CD14-positive monocyte (primary cell): Measurements from ENCODE around the gene PBX3. TPM values are rescaled to one million over a fixed set of nuclear protein-coding genes. Genes with fewer than 3 reads are reported as not detected.

Experiments used
- DNase-seq, 3 donors: peaks; one replicate each; pipeline ENCODE4 v3.0.0-alpha.2; 2011 to 2022
- H2AFZ ChIP-seq: 2 replicates; pipeline ENCODE4 v1.6.0; 2012; ENCODE audit warnings: mild to moderate bottlenecking, low read depth, low read length, inconsistent platforms; ENCODE audit not compliant: insufficient read depth, poor library complexity, severe bottlenecking
- H3K27ac ChIP-seq, 2 donors: 1 replicate in 1 of 2; 2 replicates in 1 of 2; pipeline ENCODE4 v1.5.1; 2012 to 2013; ENCODE audit warnings: low read length in 2 of 2, control low read depth in 1 of 2, inconsistent platforms in 1 of 2, low read depth in 1 of 2, mild to moderate bottlenecking in 1 of 2
- H3K27me3 ChIP-seq, 2 donors: one replicate each; pipeline versions ENCODE4 v1.6.0 to v1.6.1; 2011 to 2013; ENCODE audit warnings: low read length in 2 of 2; ENCODE audit not compliant: control insufficient read depth in 2 of 2, insufficient read depth in 2 of 2
- H3K36me3 ChIP-seq, 2 donors: replicated peaks in 1 of 2; 1 replicate in 1 of 2; 2 replicates in 1 of 2; pipeline versions ENCODE4 v1.5.1 to v1.6.1; 2012 to 2013; ENCODE audit warnings: low read length in 2 of 2, control low read depth in 1 of 2, inconsistent platforms in 1 of 2, mild to moderate bottlenecking in 1 of 2; ENCODE audit not compliant: insufficient read depth in 2 of 2, control insufficient read depth in 1 of 2
- H3K4me1 ChIP-seq, 2 donors: 1 replicate in 1 of 2; 2 replicates in 1 of 2; pipeline versions ENCODE4 v1.5.1 to v1.6.1; 2012 to 2013; ENCODE audit warnings: low read length in 2 of 2, control low read depth in 1 of 2, inconsistent platforms in 1 of 2, mild to moderate bottlenecking in 1 of 2, moderate library complexity in 1 of 2; ENCODE audit not compliant: insufficient read depth in 2 of 2, control insufficient read depth in 1 of 2
- H3K4me2 ChIP-seq: replicated peaks from 2 replicates; pipeline ENCODE3; 2012; ENCODE audit warnings: low read length, moderate library complexity, mild to moderate bottlenecking; ENCODE audit not compliant: poor library complexity, severe bottlenecking; ENCODE audit errors: extremely low read depth
- H3K4me3 ChIP-seq, 3 experiments: fragments of 200-600 bp in 1 of 3; sonication (generic) in 1 of 3; replicated peaks in 1 of 3; 1 replicate in 2 of 3; 2 replicates in 1 of 3; pipeline ENCODE4 v1.5.1; 2011 to 2013; ENCODE audit warnings: low read length in 3 of 3, mild to moderate bottlenecking in 3 of 3, control low read depth in 2 of 3, low read depth in 2 of 3, inconsistent platforms in 1 of 3, moderate library complexity in 1 of 3
- H3K79me2 ChIP-seq: 2 replicates; pipeline ENCODE4 v1.6.0; 2012; ENCODE audit warnings: mild to moderate bottlenecking, control low read depth, inconsistent platforms, low read length, moderate library complexity; ENCODE audit not compliant: insufficient read depth
- H3K9ac ChIP-seq: 2 replicates; pipeline ENCODE4 v1.6.0; 2017; ENCODE audit warnings: low read length, mild to moderate bottlenecking; ENCODE audit not compliant: insufficient read depth, poor library complexity, severe bottlenecking
- H3K9me3 ChIP-seq, 2 donors: replicated peaks in 1 of 2; 1 replicate in 1 of 2; 2 replicates in 1 of 2; pipeline versions ENCODE4 v1.5.1 to v1.6.1; 2012 to 2013; ENCODE audit warnings: low read length in 2 of 2, control low read depth in 1 of 2; ENCODE audit not compliant: control insufficient read depth in 1 of 2, insufficient read depth in 1 of 2
- H4K20me1 ChIP-seq: 2 replicates; pipeline ENCODE4 v1.6.0; 2012; ENCODE audit warnings: mild to moderate bottlenecking, low read length, control low read depth, moderate library complexity; ENCODE audit not compliant: insufficient read depth
- H3K27ac Mint-ChIP-seq, 7 donors: one replicate each; pipeline ENCODE4 v1.8.0; 2020; ENCODE audit warnings: mild to moderate bottlenecking in 7 of 7, mixed read lengths in 7 of 7, moderate library complexity in 6 of 7, inconsistent platforms in 2 of 7
- H3K27me3 Mint-ChIP-seq, 3 donors: one replicate each; pipeline ENCODE4 v1.8.0; 2021 to 2022; ENCODE audit warnings: low read depth in 3 of 3, mild to moderate bottlenecking in 3 of 3, mixed read lengths in 3 of 3, moderate library complexity in 3 of 3, inconsistent platforms in 1 of 3
- H3K36me3 Mint-ChIP-seq, 2 donors: one replicate each; pipeline ENCODE4 v1.8.0; 2020; ENCODE audit warnings: mixed read lengths in 2 of 2, inconsistent platforms in 1 of 2, mild to moderate bottlenecking in 1 of 2
- H3K4me1 Mint-ChIP-seq: one replicate; pipeline ENCODE4 v1.8.0; 2020; ENCODE audit warnings: mild to moderate bottlenecking, mixed read lengths
- H3K4me3 Mint-ChIP-seq, 2 donors: one replicate each; pipeline ENCODE4 v1.8.0; 2020; ENCODE audit warnings: mild to moderate bottlenecking in 2 of 2, mixed read lengths in 2 of 2, moderate library complexity in 1 of 2
- H3K9me3 Mint-ChIP-seq, 7 donors: one replicate each; pipeline ENCODE4 v1.8.0; 2020 to 2022; ENCODE audit warnings: mixed read lengths in 7 of 7, mild to moderate bottlenecking in 6 of 7, moderate library complexity in 6 of 7, inconsistent platforms in 2 of 7
- CTCF ChIP-seq: fragments of 200-600 bp; IDR thresholded peaks from one replicate; pipeline ENCODE4 v1.8.0; 2022; ENCODE audit warnings: antibody characterized with exemption, mild to moderate bottlenecking
- WGBS: methylation state at CpG from one replicate; pipeline ENCODE4 v1.1.5; 2013; ENCODE audit warnings: missing lambda C conversion rate; ENCODE audit not compliant: insufficient coverage; 5-methylcytosine and 5-hydroxymethylcytosine counted together
- intact Hi-C, 2 donors: fragments of 100-400 bp; cut with micrococcal nuclease; formaldehyde crosslinking; loops; one replicate each; pipeline versions ENCODE4 v1.15.0 to v1.15.1; 2023
- polyA plus RNA-seq, 3 donors: library from polyadenylated mRNA; depleted of rRNA in 1 of 3; unstranded in 2 of 3; stranded (reverse) in 1 of 3; fragments of 300-500 nt in 2 of 3; fragments of >200 nt in 1 of 3; fragmentation: Illumina TruSeq in 2 of 3; gene quantifications; 1 replicate in 2 of 3; 2 replicates in 1 of 3; pipeline ENCODE4 v1.2.3, GENCODE V29; 2012 to 2021

Gene PBX3
- polyA plus RNA-seq, 3 donors: 6.6 to 22.7 (median 7.1) TPM

- intact Hi-C loops: loop anchor here in 1 of 2 donors (10.0 kb wide), 1 partner anchor 45 kb away; no protein-coding TSS in a partner anchor
- Histone ChIP-seq H4K20me1 (peaks cover 63% of the 10 kb centered on the region), H3K9me3 (no peaks in the 10 kb centered on the region), H2AFZ (no peak overlapping the region), H3K9ac (no peak overlapping the region), H3K27me3 (no peaks in the 10 kb centered on the region), H3K4me1 (peaks cover 3 to 6% of the 10 kb centered on the region in 2 donors), H3K4me2 (no peak overlapping the region), H3K4me3 (no peak overlapping the region), H3K27ac (no peak overlapping the region), H3K79me2 (peaks cover 89% of the 10 kb centered on the region), H3K36me3 (peaks cover 0 to 7% of the 10 kb centered on the region in 2 donors)
- no peaks in the 10 kb centered on the region for H3K27me3 Mint-ChIP-seq
- WGBS: 100% methylated on average over 1 of the region's 3 CpGs
- TF ChIP-seq CTCF: no peak
- DNase-seq: no peak
- peaks cover 9 to 12% of the 10 kb centered on the region in 2 donors for H3K36me3 Mint-ChIP-seq
- no peaks in the 10 kb centered on the region for H3K9me3 Mint-ChIP-seq
- peaks cover 18% of the 10 kb centered on the region for H3K4me1 Mint-ChIP-seq
- no peak overlapping the region for H3K4me3 Mint-ChIP-seq
- H3K27ac Mint-ChIP-seq: no peak overlapping the region
Observed at GRCh38 chr9:125699870-125700269, 47.3 kb upstream of the PBX3 start.

GRCh38 chr9:125700791-125701190, 46.4 kb upstream of the PBX3 start:
- DNase-seq: no peak
- Mint-ChIP-seq H3K36me3 (peaks cover 9 to 12% of the 10 kb centered on the region in 2 donors), H3K27me3 (no peaks in the 10 kb centered on the region), H3K27ac (peak overlapping the region in 1 of 7 donors; percentile 79), H3K4me3 (no peak overlapping the region), H3K9me3 (no peaks in the 10 kb centered on the region), H3K4me1 (peaks cover 20% of the 10 kb centered on the region)
- H3K27me3 ChIP-seq: no peaks in the 10 kb centered on the region
- peaks cover under 1 to 5% of the 10 kb centered on the region in 2 donors for H3K4me1 ChIP-seq
- peaks cover 89% of the 10 kb centered on the region for H3K79me2 ChIP-seq
- peaks cover 0 to 7% of the 10 kb centered on the region in 2 donors for H3K36me3 ChIP-seq
- H3K4me3 ChIP-seq: no peak overlapping the region
- no peak overlapping the region for H3K27ac ChIP-seq
- TF ChIP-seq CTCF: no peak
- peaks cover 58% of the 10 kb centered on the region for H4K20me1 ChIP-seq
- H2AFZ ChIP-seq: no peak overlapping the region
- intact Hi-C loops: loop anchor here in 1 of 2 donors (10.0 kb wide), 1 partner anchor 46 kb away; no protein-coding TSS in a partner anchor
- no peak overlapping the region for H3K4me2 ChIP-seq
- WGBS: no CpG with 5 or more reads among the region's 2 CpGs
- H3K9ac ChIP-seq: no peak overlapping the region
- H3K9me3 ChIP-seq: no peaks in the 10 kb centered on the region
